ENCODE measurements around the gene TMEM19.

- no peak for TF ChIP-seq YY1 (IDR thresholded peaks at IDR 0.05; ENCODE audit: insufficient read depth, insufficient read length)
- no peak for TF ChIP-seq ZNF274 (IDR thresholded peaks at IDR 0.05; ENCODE audit: low read depth, low read length)
These were observed 46.5 kb upstream of the TMEM19 start for GRCh38 chr12:71639341-71639760.

All from NT2/D1 (cell line).